MM.1S (cell line): ENCODE results near the gene ROBO2.

Source experiments
- DNase-seq: peaks from one replicate; pipeline ENCODE4 v3.0.0-alpha.2; 2015
- H2AFZ ChIP-seq: fragments of 300-600 bp; sonication (generic); 2 replicates; pipeline ENCODE4 v1.6.0; 2016; ENCODE audit warnings: antibody characterized with exemption, low read length
- H3F3A ChIP-seq: fragments of 300-600 bp; sonication (generic); 2 replicates; pipeline ENCODE4 v1.6.1; 2016; ENCODE audit warnings: mild to moderate bottlenecking, antibody characterized with exemption, low read length, moderate library complexity, mixed read lengths; ENCODE audit not compliant: insufficient read depth
- H3K27ac ChIP-seq: fragments of 300-600 bp; sonication (generic); 2 replicates; pipeline ENCODE4 v1.5.1; 2016; ENCODE audit warnings: mild to moderate bottlenecking, low read length
- H3K27me3 ChIP-seq: fragments of 300-600 bp; sonication (generic); replicated peaks from 2 replicates; pipeline ENCODE4 v1.6.0; 2016; ENCODE audit warnings: low read length; ENCODE audit not compliant: insufficient read depth
- H3K36me3 ChIP-seq: fragments of 300-600 bp; sonication (generic); replicated peaks from 2 replicates; pipeline ENCODE4 v1.6.1; 2016; ENCODE audit warnings: mild to moderate bottlenecking, low read length, mixed read lengths; ENCODE audit not compliant: insufficient read depth
- H3K4me1 ChIP-seq: fragments of 300-600 bp; sonication (generic); 2 replicates; pipeline ENCODE4 v1.6.1; 2016; ENCODE audit warnings: low read length, mixed read lengths
- H3K4me2 ChIP-seq: fragments of 300-600 bp; sonication (generic); 2 replicates; pipeline ENCODE4 v1.6.0; 2016; ENCODE audit warnings: low read depth, low read length
- H3K4me3 ChIP-seq: fragments of 300-600 bp; sonication (generic); 2 replicates; pipeline ENCODE4 v1.5.1; 2016; ENCODE audit warnings: low read length, mixed read lengths
- H3K79me2 ChIP-seq: fragments of 300-600 bp; sonication (generic); 2 replicates; pipeline ENCODE4 v1.6.1; 2016; ENCODE audit warnings: mixed run types, low read length, mixed read lengths
- H3K9ac ChIP-seq: fragments of 300-600 bp; sonication (generic); 2 replicates; pipeline ENCODE4 v1.6.1; 2016; ENCODE audit warnings: low read length, mixed read lengths
- H3K9me2 ChIP-seq: fragments of 300-600 bp; sonication (generic); replicated peaks from 2 replicates; pipeline ENCODE4 v1.6.1; 2016; ENCODE audit warnings: mild to moderate bottlenecking, low read length, mixed read lengths; ENCODE audit not compliant: insufficient read depth
- H3K9me3 ChIP-seq: fragments of 300-600 bp; sonication (generic); replicated peaks from 2 replicates; pipeline ENCODE4 v1.6.1; 2016; ENCODE audit warnings: mild to moderate bottlenecking, low read length, mixed read lengths; ENCODE audit not compliant: insufficient read depth
- H4K20me1 ChIP-seq: fragments of 300-600 bp; sonication (generic); 2 replicates; pipeline ENCODE4 v1.6.1; 2016; ENCODE audit warnings: mild to moderate bottlenecking, low read length, moderate library complexity, mixed read lengths; ENCODE audit not compliant: insufficient read depth
- EZH2 ChIP-seq: fragments of 300-600 bp; sonication (generic); optimal IDR thresholded peaks from 2 replicates; pipeline ENCODE3; 2017; ENCODE audit warnings: low read depth, mild to moderate bottlenecking, antibody characterized with exemption, low read length, mixed read lengths
- EZH2phosphoT487 ChIP-seq: fragments of 300-600 bp; sonication (generic); IDR thresholded peaks from 2 replicates; pipeline ENCODE4 v1.6.1; 2018; ENCODE audit warnings: antibody characterized with exemption, low read length
- TF ChIP-seq, protein P1 (sequence below): fragments of 300-600 bp; sonication (generic); IDR thresholded peaks from 2 replicates; pipeline ENCODE4 v1.5.1; 2016; ENCODE audit warnings: antibody characterized with exemption, low read length, mixed read lengths

ROBO2 gene

DNA sequence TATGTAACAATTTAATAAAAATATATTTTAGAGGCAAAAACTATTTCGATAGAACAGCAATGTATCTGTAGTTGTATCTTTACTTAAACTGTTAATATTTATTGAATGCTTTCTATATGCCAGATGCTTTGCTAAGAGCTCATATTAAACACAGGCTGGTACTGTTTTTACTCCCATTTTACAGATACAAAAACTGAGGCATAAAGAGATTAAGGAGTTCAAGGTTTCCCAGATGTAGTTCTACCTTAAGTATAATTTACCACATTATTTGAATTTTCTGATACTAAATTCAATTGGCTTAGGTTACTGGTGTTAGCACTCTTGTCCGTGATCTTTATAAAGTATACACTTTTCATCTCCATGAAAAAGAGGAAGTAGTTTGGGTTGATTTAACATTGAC lies 149.8 kb downstream of the ROBO2 start:
- TF ChIP-seq EZH2phosphoT487 (no peak), EZH2 (no peak)
- TF ChIP-seq, protein P1, sequence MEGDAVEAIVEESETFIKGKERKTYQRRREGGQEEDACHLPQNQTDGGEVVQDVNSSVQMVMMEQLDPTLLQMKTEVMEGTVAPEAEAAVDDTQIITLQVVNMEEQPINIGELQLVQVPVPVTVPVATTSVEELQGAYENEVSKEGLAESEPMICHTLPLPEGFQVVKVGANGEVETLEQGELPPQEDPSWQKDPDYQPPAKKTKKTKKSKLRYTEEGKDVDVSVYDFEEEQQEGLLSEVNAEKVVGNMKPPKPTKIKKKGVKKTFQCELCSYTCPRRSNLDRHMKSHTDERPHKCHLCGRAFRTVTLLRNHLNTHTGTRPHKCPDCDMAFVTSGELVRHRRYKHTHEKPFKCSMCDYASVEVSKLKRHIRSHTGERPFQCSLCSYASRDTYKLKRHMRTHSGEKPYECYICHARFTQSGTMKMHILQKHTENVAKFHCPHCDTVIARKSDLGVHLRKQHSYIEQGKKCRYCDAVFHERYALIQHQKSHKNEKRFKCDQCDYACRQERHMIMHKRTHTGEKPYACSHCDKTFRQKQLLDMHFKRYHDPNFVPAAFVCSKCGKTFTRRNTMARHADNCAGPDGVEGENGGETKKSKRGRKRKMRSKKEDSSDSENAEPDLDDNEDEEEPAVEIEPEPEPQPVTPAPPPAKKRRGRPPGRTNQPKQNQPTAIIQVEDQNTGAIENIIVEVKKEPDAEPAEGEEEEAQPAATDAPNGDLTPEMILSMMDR = no peak
- DNase-seq = no peak
- H3K27ac ChIP-seq = no peak overlapping the region

DNA sequence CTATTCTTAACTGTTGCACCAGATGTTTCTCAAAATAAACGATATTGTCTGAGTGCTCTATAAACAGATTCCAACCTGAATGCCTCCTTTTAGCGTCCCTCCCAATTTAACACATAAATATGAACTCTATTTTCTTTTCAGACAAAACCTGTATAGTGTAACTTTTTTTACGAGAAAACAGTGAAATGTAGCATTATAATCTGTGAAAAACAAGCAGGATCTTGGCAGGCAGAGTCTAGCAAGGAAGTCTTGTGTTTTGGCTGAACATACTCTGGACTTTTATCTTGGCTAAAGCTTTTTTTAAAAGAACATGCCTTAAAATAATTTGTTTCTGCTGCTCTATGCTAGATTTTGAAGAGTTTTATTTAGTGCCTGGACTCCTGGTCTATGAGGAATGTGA lies 150.5 kb downstream of the ROBO2 start:
- TF ChIP-seq EZH2phosphoT487 = no peak
- no peak for TF ChIP-seq EZH2
- TF ChIP-seq, protein P1 = no peak
- DNase-seq = no peak
- Histone ChIP-seq H4K20me1 (no peaks in the 10 kb centered on the region), H3K4me1 (no peaks in the 10 kb centered on the region), H3F3A (no peaks in the 10 kb centered on the region), H3K9ac (no peak overlapping the region), H3K36me3 (no peaks in the 10 kb centered on the region), H3K27me3 (no peaks in the 10 kb centered on the region), H3K9me2 (no peaks in the 10 kb centered on the region), H2AFZ (no peak overlapping the region), H3K4me3 (no peak overlapping the region), H3K4me2 (no peak overlapping the region), H3K9me3 (no peaks in the 10 kb centered on the region), H3K27ac (no peak overlapping the region), H3K79me2 (no peaks in the 10 kb centered on the region)

More for the DNA sequence above, 149.8 kb downstream of the ROBO2 start:
- no peak overlapping the region for H3K4me3 ChIP-seq
- no peak overlapping the region for H3K4me2 ChIP-seq
- H3K9me3 ChIP-seq = no peaks in the 10 kb centered on the region
- H3K79me2 ChIP-seq = no peaks in the 10 kb centered on the region
- no peaks in the 10 kb centered on the region for H4K20me1 ChIP-seq
- no peak overlapping the region for H3K9ac ChIP-seq
- H3K4me1 ChIP-seq = no peaks in the 10 kb centered on the region
- H3K9me2 ChIP-seq = no peaks in the 10 kb centered on the region
- no peaks in the 10 kb centered on the region for H3K27me3 ChIP-seq
- H2AFZ ChIP-seq = no peak overlapping the region
- H3F3A ChIP-seq = no peaks in the 10 kb centered on the region
- H3K36me3 ChIP-seq = no peaks in the 10 kb centered on the region

DNA sequence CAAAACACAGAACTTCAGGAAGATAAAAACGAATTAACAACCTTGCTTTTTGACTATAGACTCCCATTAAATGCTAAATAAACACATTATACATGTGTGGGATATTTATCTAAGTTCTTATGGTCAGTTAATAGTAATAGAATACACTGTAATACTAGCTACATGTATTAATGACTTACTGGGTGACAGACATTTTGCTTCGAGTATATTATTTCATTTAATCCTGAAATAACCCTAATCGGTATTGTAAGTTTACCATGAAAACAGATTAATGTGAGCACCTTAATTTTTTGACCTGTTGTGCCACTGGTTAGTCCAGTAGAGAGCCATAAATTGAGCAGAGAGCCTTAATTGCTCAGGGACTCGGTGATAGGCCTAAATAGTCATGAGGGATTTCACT lies 151.1 kb downstream of the ROBO2 start:
- H3F3A ChIP-seq = no peaks in the 10 kb centered on the region
- H4K20me1 ChIP-seq = no peaks in the 10 kb centered on the region
- H3K9me2 ChIP-seq = no peaks in the 10 kb centered on the region
- TF ChIP-seq, protein P1 = no peak
- TF ChIP-seq EZH2phosphoT487 (no peak), EZH2 (no peak)
- H3K4me1 ChIP-seq = no peaks in the 10 kb centered on the region
- H3K27me3 ChIP-seq = no peaks in the 10 kb centered on the region
- H3K9ac ChIP-seq = no peak overlapping the region
- no peaks in the 10 kb centered on the region for H3K9me3 ChIP-seq
- no peak overlapping the region for H2AFZ ChIP-seq
- H3K36me3 ChIP-seq = no peaks in the 10 kb centered on the region
- no peak overlapping the region for H3K4me2 ChIP-seq
- no peak overlapping the region for H3K27ac ChIP-seq
- DNase-seq = no peak
- no peak overlapping the region for H3K4me3 ChIP-seq
- no peaks in the 10 kb centered on the region for H3K79me2 ChIP-seq
